Fibroblast of lung (primary cell): Measurements from ENCODE around the gene SULT4A1. TPM values are rescaled to one million over a fixed set of nuclear protein-coding genes. Genes with fewer than 3 reads are reported as not detected.

Experiments
- DNase-seq, 2 donors: peaks; one replicate each; pipeline versions ENCODE4 v3.0.0 to v3.0.0-alpha.2; 2010; ENCODE audit warnings: low read depth in 2 of 2
- H2AFZ ChIP-seq: 2 replicates; pipeline ENCODE4 v1.5.1; 2012; ENCODE audit warnings: low read length, control low read depth, inconsistent platforms
- H3K27ac ChIP-seq: 2 replicates; pipeline ENCODE4 v1.5.1; 2011; ENCODE audit warnings: low read length, control low read depth; ENCODE audit not compliant: insufficient read depth
- H3K27me3 ChIP-seq: 2 replicates; pipeline ENCODE4 v1.5.1; 2011; ENCODE audit warnings: mild to moderate bottlenecking, low read length; ENCODE audit not compliant: control insufficient read depth, insufficient read depth
- H3K36me3 ChIP-seq: 2 replicates; pipeline ENCODE4 v1.5.1; 2011; ENCODE audit warnings: low read length; ENCODE audit not compliant: control insufficient read depth, insufficient read depth
- H3K4me1 ChIP-seq: 2 replicates; pipeline ENCODE4 v1.5.1; 2011; ENCODE audit warnings: low read length; ENCODE audit not compliant: control insufficient read depth, insufficient read depth; ENCODE audit errors: extremely low read depth
- H3K4me2 ChIP-seq: 2 replicates; pipeline ENCODE4 v1.5.1; 2011; ENCODE audit warnings: low read length, control low read depth; ENCODE audit not compliant: insufficient read depth; ENCODE audit errors: extremely low read depth
- H3K4me3 ChIP-seq, 4 experiments: fragments of 200-600 bp in 1 of 4; sonication (generic) in 1 of 4; replicated peaks in 1 of 4; 2 replicates each; pipeline ENCODE4 v1.5.1; 2011 to 2016; ENCODE audit warnings: low read length in 4 of 4, low read depth in 3 of 4, mild to moderate bottlenecking in 3 of 4, control low read depth in 2 of 4, inconsistent platforms in 1 of 4, mixed read lengths in 1 of 4; ENCODE audit not compliant: insufficient read depth in 1 of 4; ENCODE audit errors: control extremely low read depth in 1 of 4
- H3K79me2 ChIP-seq: 2 replicates; pipeline ENCODE4 v1.5.1; 2012; ENCODE audit warnings: mild to moderate bottlenecking, low read length, inconsistent platforms; ENCODE audit not compliant: control insufficient read depth, insufficient read depth
- H3K9ac ChIP-seq: 2 replicates; pipeline ENCODE4 v1.5.1; 2011; ENCODE audit warnings: mild to moderate bottlenecking, low read length, control low read depth; ENCODE audit not compliant: insufficient read depth
- H3K9me3 ChIP-seq: 2 replicates; pipeline ENCODE4 v1.5.1; 2012; ENCODE audit warnings: low read depth, low read length; ENCODE audit not compliant: control insufficient read depth, insufficient read depth
- H4K20me1 ChIP-seq: 2 replicates; pipeline ENCODE4 v1.5.1; 2011; ENCODE audit warnings: low read length; ENCODE audit not compliant: control insufficient read depth, insufficient read depth; ENCODE audit errors: extremely low read depth
- CTCF ChIP-seq, 2 donors: IDR thresholded peaks in 1 of 2; conservative IDR thresholded peaks in 1 of 2; 1 replicate in 1 of 2; 2 replicates in 1 of 2; pipeline ENCODE4 v1.5.1; 2011 to 2012; ENCODE audit warnings: low read length in 2 of 2, control low read depth in 1 of 2, inconsistent platforms in 1 of 2, low read depth in 1 of 2, mild to moderate bottlenecking in 1 of 2
- EZH2 ChIP-seq: IDR thresholded peaks from 2 replicates; pipeline ENCODE4 v1.5.1; 2012; ENCODE audit warnings: low read length, control low read depth, mild to moderate bottlenecking; ENCODE audit errors: missing control alignments
- polyA plus RNA-seq, 2 donors: library from polyadenylated mRNA; depleted of rRNA in 1 of 2; stranded (reverse) in 1 of 2; unstranded in 1 of 2; fragments of >200 nt; gene quantifications; 2 replicates each; pipeline ENCODE4 v1.2.1, GENCODE V29; 2011 to 2012; ENCODE audit warnings: missing spikeins in 1 of 2
- total RNA-seq: library from RNA; depleted of rRNA; stranded (reverse); fragments of >200 nt; gene quantifications from 2 replicates; pipeline ENCODE4 v1.2.1, GENCODE V29; 2014

The SULT4A1 gene
- total and polyA plus RNA-seq, 2 donors (not counting 1 experiment from before 2014, with no cell fraction given): 0.16 to 0.50 TPM

- Histone ChIP-seq H3K36me3 (no peaks in the 10 kb centered on the region), H3K4me1 (no peaks in the 10 kb centered on the region), H3K27me3 (peaks cover 19% of the 10 kb centered on the region), H3K4me2 (no peak overlapping the region), H2AFZ (no peak overlapping the region), H3K27ac (no peak overlapping the region), H4K20me1 (no peaks in the 10 kb centered on the region), H3K79me2 (no peaks in the 10 kb centered on the region), H3K9ac (no peak overlapping the region), H3K9me3 (no peaks in the 10 kb centered on the region), H3K4me3 (no peak overlapping the region)
- TF ChIP-seq CTCF (conservative IDR thresholded peaks at IDR 0.05 in 1 of 2, IDR thresholded peaks at IDR 0.05 in 1 of 2; ENCODE audit: low read depth in 1 of 2, low read length in 2 of 2) (no peak), EZH2 (no peak)
- DNase-seq: no peak
These were observed 11.0 kb downstream of the SULT4A1 start for GRCh38 chr22:43851058-43851978.

DNA sequence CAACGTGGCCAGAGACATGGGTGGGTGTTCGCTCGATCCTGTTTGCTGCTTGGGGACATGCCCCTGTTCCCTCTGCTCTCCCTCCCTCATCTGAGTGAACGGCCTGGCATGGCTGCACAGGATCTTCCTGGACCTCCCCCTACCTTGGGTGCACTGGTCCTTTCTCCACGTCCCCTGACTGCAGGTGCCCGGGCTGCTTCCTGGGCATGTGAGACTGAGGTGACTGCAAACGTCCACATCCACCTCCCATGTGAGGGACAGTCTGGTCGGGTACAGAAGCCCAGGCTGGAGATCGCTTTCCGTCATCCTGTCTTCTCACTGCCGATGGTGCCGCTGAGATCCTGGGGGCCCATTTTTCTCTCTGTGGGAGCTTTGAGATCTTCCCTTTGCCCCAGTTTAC is 11.8 kb downstream of the SULT4A1 start:
- no peaks in the 10 kb centered on the region for H3K4me1 ChIP-seq
- no peak overlapping the region for H3K9ac ChIP-seq
- no peaks in the 10 kb centered on the region for H3K36me3 ChIP-seq
- TF ChIP-seq EZH2 (peak; percentile 62), CTCF (conservative IDR thresholded peaks at IDR 0.05 in 1 of 2, IDR thresholded peaks at IDR 0.05 in 1 of 2; ENCODE audit: low read depth in 1 of 2, low read length in 2 of 2) (no peak)
- no peak overlapping the region for H2AFZ ChIP-seq
- peaks cover 19% of the 10 kb centered on the region for H3K27me3 ChIP-seq
- no peaks in the 10 kb centered on the region for H4K20me1 ChIP-seq
- H3K9me3 ChIP-seq: no peaks in the 10 kb centered on the region
- no peak overlapping the region for H3K4me2 ChIP-seq
- no peak overlapping the region for H3K27ac ChIP-seq
- no peak overlapping the region for H3K4me3 ChIP-seq
- no peak for DNase-seq
- H3K79me2 ChIP-seq: no peaks in the 10 kb centered on the region

GRCh38 chr22:43849731-43850130 is 12.6 kb downstream of the SULT4A1 start:
- H3K9ac ChIP-seq: no peak overlapping the region
- H4K20me1 ChIP-seq: no peaks in the 10 kb centered on the region
- TF ChIP-seq EZH2: no peak
- no peak for TF ChIP-seq CTCF (conservative IDR thresholded peaks at IDR 0.05 in 1 of 2, IDR thresholded peaks at IDR 0.05 in 1 of 2; ENCODE audit: low read depth in 1 of 2, low read length in 2 of 2)

More at GRCh38 chr22:43849731-43850130, 12.6 kb downstream of the SULT4A1 start:
- Histone ChIP-seq H3K36me3 (no peaks in the 10 kb centered on the region), H2AFZ (no peak overlapping the region), H3K4me1 (no peaks in the 10 kb centered on the region), H3K9me3 (no peaks in the 10 kb centered on the region), H3K79me2 (no peaks in the 10 kb centered on the region), H3K4me3 (no peak overlapping the region), H3K27me3 (peaks cover 19% of the 10 kb centered on the region), H3K27ac (no peak overlapping the region), H3K4me2 (no peak overlapping the region)
- no peak for DNase-seq
